ENCODE data around the gene NDUFB8.

GRCh38 chr10:100561005-100561404 lies 31.3 kb upstream of the NDUFB8 start:
- TF ChIP-seq POLR2A (IDR thresholded peaks at IDR 0.05), result no peak
- TF ChIP-seq CTCF (IDR thresholded peaks at IDR 0.05), result no peak

Measured in transverse colon (tissue), 3 donors.